HL-60 (cell line): Measurements from ENCODE around the gene GPC1.

ENCODE experiments used
- CTCF ChIP-seq: IDR thresholded peaks from one replicate; pipeline ENCODE4 v1.5.1; 2011; ENCODE audit warnings: low read length, control low read depth, inconsistent platforms; ENCODE audit not compliant: insufficient read depth
- POLR2AphosphoS5 ChIP-seq: IDR thresholded peaks from 2 replicates; pipeline ENCODE4 v1.6.1; 2012; ENCODE audit warnings: low read depth
- REST ChIP-seq: IDR thresholded peaks from 2 replicates; pipeline ENCODE4 v1.6.1; 2012; ENCODE audit warnings: low read depth; ENCODE audit not compliant: insufficient replicate concordance

- TF ChIP-seq CTCF: no peak
- TF ChIP-seq POLR2AphosphoS5: no peak
- no peak for TF ChIP-seq REST
These were observed 4.9 kb upstream of the GPC1 start for GRCh38 chr2:240430595-240430994.
